NCI-H345 treated with DMSO at 0.1 percent for 48 hours (cell line): ENCODE measurements around the gene PRKAG2.

Experiments
- DNase-seq: peaks from one replicate; lab custom pipeline; 2025; ENCODE audit not compliant: unreplicated experiment; lab: John Stamatoyannopoulos, UW

The PRKAG2 gene

GRCh38 chr7:151775547-151776443 lies 101.1 kb downstream of the PRKAG2 start:
- DNase-seq: no peak

- DNase-seq: no peak
Measured at GRCh38 chr7:151774951-151775350, 102.0 kb downstream of the PRKAG2 start.

- DNase-seq: peak; percentile 77
Measured at GRCh38 chr7:151773797-151774196, 103.1 kb downstream of the PRKAG2 start.

GRCh38 chr7:151770232-151770631 lies 106.7 kb downstream of the PRKAG2 start:
- DNase-seq: no peak

- no peak for DNase-seq
Measured at GRCh38 chr7:151769188-151769821, 107.6 kb downstream of the PRKAG2 start.

GRCh38 chr7:151768805-151769187 lies 108.1 kb downstream of the PRKAG2 start:
- no peak for DNase-seq

GRCh38 chr7:151767557-151767956 lies 109.4 kb downstream of the PRKAG2 start:
- no peak for DNase-seq

GRCh38 chr7:151764056-151764920 lies 112.6 kb downstream of the PRKAG2 start:
- no peak for DNase-seq

GRCh38 chr7:151763420-151763984 lies 113.4 kb downstream of the PRKAG2 start:
- DNase-seq: no peak

GRCh38 chr7:151762583-151763245 lies 114.2 kb downstream of the PRKAG2 start:
- no peak for DNase-seq

GRCh38 chr7:151761957-151762356 lies 115.0 kb downstream of the PRKAG2 start:
- DNase-seq: no peak

- DNase-seq: no peak
Measured at GRCh38 chr7:151761231-151761630, 115.7 kb downstream of the PRKAG2 start.

- peak; percentile 64 for DNase-seq
Measured at GRCh38 chr7:151759591-151760042, 117.3 kb downstream of the PRKAG2 start.

- DNase-seq: no peak
Measured at GRCh38 chr7:151758622-151759540, 118.0 kb downstream of the PRKAG2 start.

- DNase-seq: no peak
Measured at GRCh38 chr7:151757274-151757673, 119.6 kb downstream of the PRKAG2 start.

- no peak for DNase-seq
Measured at GRCh38 chr7:151756866-151757265, 120.0 kb downstream of the PRKAG2 start.

- no peak for DNase-seq
Measured at GRCh38 chr7:151756076-151756731, 120.7 kb downstream of the PRKAG2 start.

GRCh38 chr7:151755131-151755801 lies 121.6 kb downstream of the PRKAG2 start:
- DNase-seq: no peak
